ENCODE measurements around the gene PGAP2. TPM values are rescaled to one million over a fixed set of nuclear protein-coding genes. Genes with fewer than 3 reads are reported as not detected.
A peak's percentile ranks its signal among the peaks of the same experiment; 100 is the strongest.

Gene PGAP2
- total and polyA plus RNA-seq, 2 of the 13 experiments (the other 11 are each of a cell fraction or from before 2014, with no cell fraction given): 21.5 to 47.8 TPM

GRCh38 chr11:3866206-3866605 lies 57.8 kb downstream of the PGAP2 start (continued):
- peak; percentile 45; the same call in 1 of the 2 replicates for TF ChIP-seq RXRB (CRISPR knock-in tag; IDR thresholded peaks at IDR 0.05; ENCODE audit: borderline replicate concordance)
- no peak for TF ChIP-seq NKX3-1 (CRISPR knock-in tag; IDR thresholded peaks at IDR 0.05)
- no peak for TF ChIP-seq JUNB (CRISPR knock-in tag; IDR thresholded peaks at IDR 0.05; ENCODE audit: borderline replicate concordance)
- TF ChIP-seq ZBTB26 (CRISPR knock-in tag; IDR thresholded peaks at IDR 0.05; ENCODE audit: borderline replicate concordance): no peak
- no peak for TF ChIP-seq SOX5 (CRISPR knock-in tag; IDR thresholded peaks at IDR 0.05; ENCODE audit: borderline replicate concordance)
- TF ChIP-seq FOXC1 (CRISPR knock-in tag; IDR thresholded peaks at IDR 0.05; ENCODE audit: borderline replicate concordance): no peak
- no peak for TF ChIP-seq ZFYVE20 (CRISPR knock-in tag; IDR thresholded peaks at IDR 0.05; ENCODE audit: borderline replicate concordance, low read depth)
- TF ChIP-seq ZNF256 (CRISPR knock-in tag; conservative IDR thresholded peaks at IDR 0.05): no peak
- TF ChIP-seq ZNF619 (CRISPR knock-in tag; IDR thresholded peaks at IDR 0.05): no peak
- TF ChIP-seq ZFP1 (CRISPR knock-in tag; IDR thresholded peaks at IDR 0.05): no peak
- no peak for TF ChIP-seq ZSCAN25 (CRISPR knock-in tag; IDR thresholded peaks at IDR 0.05)
- TF ChIP-seq ZNF629 (CRISPR knock-in tag; conservative IDR thresholded peaks at IDR 0.05): no peak
- TF ChIP-seq ZNF12 (CRISPR knock-in tag; IDR thresholded peaks at IDR 0.05): no peak
- TF ChIP-seq ATF7-NPFF (CRISPR knock-in tag; IDR thresholded peaks at IDR 0.05; ENCODE audit: low read depth): no peak
- TF ChIP-seq SAP130 (CRISPR knock-in tag; IDR thresholded peaks at IDR 0.05; ENCODE audit: low read depth): peak; percentile 52
- TF ChIP-seq CHCHD3 (CRISPR knock-in tag; IDR thresholded peaks at IDR 0.05): no peak
- TF ChIP-seq SPEN (CRISPR knock-in tag; IDR thresholded peaks at IDR 0.05; ENCODE audit: low read depth): no peak
- no peak for TF ChIP-seq NR3C1 (CRISPR knock-in tag; IDR thresholded peaks at IDR 0.05)
- no peak for TF ChIP-seq MYC (CRISPR knock-in tag; IDR thresholded peaks at IDR 0.05; ENCODE audit: borderline replicate concordance)
- no peak for TF ChIP-seq ZMYM2 (CRISPR knock-in tag; IDR thresholded peaks at IDR 0.05)
- TF ChIP-seq ZNF772 (CRISPR knock-in tag; IDR thresholded peaks at IDR 0.05): no peak
- no peak for TF ChIP-seq MTA1 (CRISPR knock-in tag; IDR thresholded peaks at IDR 0.05; ENCODE audit: borderline replicate concordance)
- TF ChIP-seq PLSCR1 (CRISPR knock-in tag; IDR thresholded peaks at IDR 0.05; ENCODE audit: borderline replicate concordance): no peak
- no peak for TF ChIP-seq CENPBD1 (CRISPR knock-in tag; IDR thresholded peaks at IDR 0.05; ENCODE audit: borderline replicate concordance, low read depth)
- TF ChIP-seq KAT8 (CRISPR knock-in tag; IDR thresholded peaks at IDR 0.05): 0 out of 2 replicates have a peak, but pooled peaks have one; percentile 31
- no peak for TF ChIP-seq POGK (CRISPR knock-in tag; conservative IDR thresholded peaks at IDR 0.05)
- no peak for TF ChIP-seq TERF1 (CRISPR knock-in tag; IDR thresholded peaks at IDR 0.05)
- TF ChIP-seq ZNF605 (CRISPR knock-in tag; IDR thresholded peaks at IDR 0.05): no peak

Data from HepG2 (cell line).